K562 (cell line): ENCODE measurements around the gene LRFN3. TPM values are rescaled to one million over a fixed set of nuclear protein-coding genes. Genes with fewer than 3 reads are reported as not detected.
A peak's percentile ranks its signal among the peaks of the same experiment; 100 is the strongest.

Experiments
- HNRNPLL ChIP-seq: fragments of 200-400 bp; formaldehyde crosslinking; IDR thresholded peaks from 2 replicates; pipeline ENCODE4 v1.6.1; 2017; ENCODE audit warnings: low read length, low read depth, mild to moderate bottlenecking; ENCODE audit not compliant: poor library complexity, severe bottlenecking
- MNT ChIP-seq, 2 experiments: fragments of 450-650 bp; conservative IDR thresholded peaks; 2 replicates each; pipeline ENCODE4 v1.6.1; 2017; ENCODE audit warnings: mild to moderate bottlenecking in 2 of 2, moderate library complexity in 2 of 2
- POLR2G ChIP-seq: fragments of 200-400 bp; formaldehyde crosslinking; IDR thresholded peaks from 2 replicates; pipeline ENCODE4 v1.6.1; 2017; ENCODE audit warnings: low read depth, mild to moderate bottlenecking, antibody characterized with exemption, low read length, moderate library complexity
- SRF ChIP-seq, 2 experiments: fragments of 250-450, 450-650 bp in 1 of 2; sonication (Bioruptor Pico) in 1 of 2; sonication (generic) in 1 of 2; formaldehyde crosslinking; IDR thresholded peaks; 2 replicates each; pipeline versions ENCODE4 v1.5.0 to v1.5.1; 2020 to 2022; ENCODE audit warnings: mild to moderate bottlenecking in 1 of 2, missing genetic modification reagents in 1 of 2
- TGIF2 ChIP-seq: sonication (generic); formaldehyde crosslinking; IDR thresholded peaks from 2 replicates; pipeline ENCODE4 v1.8.1; 2022; ENCODE audit warnings: mild to moderate bottlenecking, missing genetic modification reagents, moderate library complexity
- YY1 ChIP-seq, 3 experiments: IDR thresholded peaks; 2 replicates each; pipeline ENCODE4 v1.6.1; 2011; ENCODE audit warnings: low read length in 2 of 3, mild to moderate bottlenecking in 2 of 3, moderate library complexity in 2 of 3, borderline replicate concordance in 1 of 3, control low read depth in 1 of 3, low read depth in 1 of 3; ENCODE audit not compliant: insufficient read depth in 3 of 3, insufficient replicate concordance in 2 of 3, control insufficient read depth in 1 of 3, insufficient read length in 1 of 3; ENCODE audit errors: extremely low read depth in 1 of 3
- polyA plus RNA-seq, 8 experiments: library from polyadenylated mRNA; depleted of rRNA in 4 of 8; stranded (reverse) in 5 of 8; unstranded in 3 of 8; fragments of >200 nt; fragmentation: Nextera tagmentation in 2 of 8; fragmentation: Illumina TruSeq in 1 of 8; extraction: Ambion mirVana in 2 of 8; extraction: Trizol in 1 of 8; gene quantifications; 2 replicates each; pipeline versions ENCODE4 v1.2.1 to v1.2.3, GENCODE V29; 2011 to 2014; ENCODE audit warnings: inconsistent platforms in 1 of 8, missing spikeins in 1 of 8
- total RNA-seq, 7 experiments: library from RNA; depleted of rRNA in 6 of 7; stranded (reverse); fragments of >200 nt in 6 of 7; fragmentation: Illumina TruSeq in 2 of 7; extraction: Trizol in 2 of 7; gene quantifications; 2 replicates each; pipeline versions ENCODE4 v1.2.1 to v1.2.3, GENCODE V29; 2011 to 2021; ENCODE audit warnings: low replicate concordance in 1 of 7
- TF ChIP-seq, protein P1 (sequence below): fragments of 450-650 bp; IDR thresholded peaks from 2 replicates; pipeline ENCODE4 v1.6.1; 2018; ENCODE audit not compliant: partially characterized antibody

Gene LRFN3
- total and polyA plus RNA-seq, 9 of the 15 experiments (the other 6 are each of a cell fraction or from before 2014, with no cell fraction given) = 0.03 to 0.12 (median 0.11) TPM; not detected in 6

GRCh38 chr19:35931161-35931873 is 4.9 kb upstream of the LRFN3 start (continued):
- peak in 2 of 3 experiments; percentile 71 to 73 for TF ChIP-seq YY1 (IDR thresholded peaks at IDR 0.05; ENCODE audit: borderline replicate concordance in 1 of 3, control insufficient read depth in 1 of 3, extremely low read depth in 1 of 3, insufficient read depth in 3 of 3, insufficient read length in 1 of 3, insufficient replicate concordance in 2 of 3, low read depth in 1 of 3, low read length in 2 of 3)
- TF ChIP-seq POLR2G = peak; percentile 82
- peak; percentile 93 to 95 for TF ChIP-seq MNT (conservative IDR thresholded peaks at IDR 0.05)
- peak; percentile 32 for TF ChIP-seq HNRNPLL
- TF ChIP-seq SRF (CRISPR knock-in tag; IDR thresholded peaks at IDR 0.05) = peak in 1 of 2 experiments; percentile 84; a peak in 2 of 4 replicates
- no peak for TF ChIP-seq TGIF2 (CRISPR knock-in tag)
- TF ChIP-seq, protein P1, sequence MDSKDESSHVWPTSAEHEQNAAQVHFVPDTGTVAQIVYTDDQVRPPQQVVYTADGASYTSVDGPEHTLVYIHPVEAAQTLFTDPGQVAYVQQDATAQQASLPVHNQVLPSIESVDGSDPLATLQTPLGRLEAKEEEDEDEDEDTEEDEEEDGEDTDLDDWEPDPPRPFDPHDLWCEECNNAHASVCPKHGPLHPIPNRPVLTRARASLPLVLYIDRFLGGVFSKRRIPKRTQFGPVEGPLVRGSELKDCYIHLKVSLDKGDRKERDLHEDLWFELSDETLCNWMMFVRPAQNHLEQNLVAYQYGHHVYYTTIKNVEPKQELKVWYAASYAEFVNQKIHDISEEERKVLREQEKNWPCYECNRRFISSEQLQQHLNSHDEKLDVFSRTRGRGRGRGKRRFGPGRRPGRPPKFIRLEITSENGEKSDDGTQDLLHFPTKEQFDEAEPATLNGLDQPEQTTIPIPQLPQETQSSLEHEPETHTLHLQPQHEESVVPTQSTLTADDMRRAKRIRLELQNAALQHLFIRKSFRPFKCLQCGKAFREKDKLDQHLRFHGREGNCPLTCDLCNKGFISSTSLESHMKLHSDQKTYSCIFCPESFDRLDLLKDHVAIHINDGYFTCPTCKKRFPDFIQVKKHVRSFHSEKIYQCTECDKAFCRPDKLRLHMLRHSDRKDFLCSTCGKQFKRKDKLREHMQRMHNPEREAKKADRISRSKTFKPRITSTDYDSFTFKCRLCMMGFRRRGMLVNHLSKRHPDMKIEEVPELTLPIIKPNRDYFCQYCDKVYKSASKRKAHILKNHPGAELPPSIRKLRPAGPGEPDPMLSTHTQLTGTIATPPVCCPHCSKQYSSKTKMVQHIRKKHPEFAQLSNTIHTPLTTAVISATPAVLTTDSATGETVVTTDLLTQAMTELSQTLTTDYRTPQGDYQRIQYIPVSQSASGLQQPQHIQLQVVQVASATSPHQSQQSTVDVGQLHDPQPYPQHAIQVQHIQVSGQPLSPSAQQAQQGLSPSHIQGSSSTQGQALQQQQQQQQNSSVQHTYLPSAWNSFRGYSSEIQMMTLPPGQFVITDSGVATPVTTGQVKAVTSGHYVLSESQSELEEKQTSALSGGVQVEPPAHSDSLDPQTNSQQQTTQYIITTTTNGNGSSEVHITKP = peak; percentile 90
